ENCODE results near the gene TRIP13.

The TRIP13 gene

DNA sequence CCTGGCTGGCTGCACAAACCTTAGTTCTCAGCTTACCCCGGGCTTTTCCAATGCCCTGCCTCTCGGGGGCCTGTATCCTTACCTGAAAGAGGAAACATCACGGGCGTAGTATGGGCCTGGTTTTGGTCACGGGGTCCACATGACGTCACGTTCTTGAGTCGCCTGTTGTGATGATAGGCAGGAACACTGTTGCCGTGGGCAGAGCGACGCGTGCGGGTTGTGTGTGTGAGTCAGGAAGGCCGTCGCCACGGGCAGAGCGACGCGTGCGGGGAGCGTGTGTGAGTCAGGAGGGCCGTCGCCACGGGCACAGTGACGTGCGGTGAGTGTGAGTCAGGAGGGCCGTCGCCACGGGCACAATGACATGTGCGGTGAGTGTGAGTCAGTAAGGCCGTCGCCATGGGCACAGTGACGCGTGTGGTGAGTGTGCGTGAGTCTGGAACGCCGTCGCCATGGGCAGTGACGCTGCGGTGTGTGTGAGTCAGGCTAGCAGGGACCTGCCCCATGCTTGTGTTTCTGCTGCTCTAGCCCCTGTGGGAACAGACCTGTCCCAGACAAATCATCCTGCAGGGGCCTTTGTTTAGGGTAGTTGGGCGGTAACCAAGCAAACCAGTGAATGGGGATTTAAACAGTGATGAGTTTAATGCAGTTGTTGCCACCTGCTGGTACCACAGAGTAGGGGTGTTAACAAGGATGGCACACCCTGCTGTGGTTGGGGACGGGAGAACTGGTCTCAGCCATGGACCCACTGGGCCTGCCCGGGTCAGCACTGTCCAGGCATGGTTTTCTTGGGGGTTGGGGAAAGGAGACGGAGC, 19.8 kb downstream of the TRIP13 start:
- no peak overlapping the region for H3K4me3 ChIP-seq (ENCODE audit: low read depth, low read length)
- POLR2A ChIA-PET, result interaction anchor here (0.5 to 0.9 kb wide), 2 partner anchors 19 to 416 kb away, joined by 3 read pairs; partner anchors contain the start of gene TRIP13
- H3K4me1 ChIP-seq (ENCODE audit: control insufficient read depth, insufficient read depth, low read length), result no peaks in the 10 kb centered on the region
- no peak overlapping the region for H3K27ac ChIP-seq (ENCODE audit: extremely low read depth, low read depth, low read length)
- CTCF ChIA-PET, result interaction anchor here (0.5 to 1.5 kb wide), 8 partner anchors 11 to 767 kb away, joined by 3 to 6 read pairs (median 4); no protein-coding TSS in a partner anchor
- peaks cover 51 to 96% of the 10 kb centered on the region in 2 experiments for H3K36me3 ChIP-seq (ENCODE audit: control insufficient read depth in 2 of 2, insufficient read depth in 1 of 2, low read length in 2 of 2)
- no peaks in the 10 kb centered on the region for H3K9me3 ChIP-seq (ENCODE audit: control insufficient read depth, insufficient read depth, low read depth, low read length)
- TF ChIP-seq ZNF239 (tag by site-specific recombination; IDR thresholded peaks at IDR 0.05), result no peak
- no peak for TF ChIP-seq ZNF792 (tag by site-specific recombination; IDR thresholded peaks at IDR 0.05)
- no peak for TF ChIP-seq SCRT2 (tag by site-specific recombination; IDR thresholded peaks at IDR 0.05)
- peak; percentile 70 for TF ChIP-seq ZBTB21 (tag by site-specific recombination; IDR thresholded peaks at IDR 0.05)
- TF ChIP-seq ZNF596 (tag by site-specific recombination; IDR thresholded peaks at IDR 0.05), result no peak
- TF ChIP-seq ATF2 (tag by site-specific recombination; IDR thresholded peaks at IDR 0.05; ENCODE audit: low read depth), result 0 out of 2 replicates have a peak, but pooled peaks have one; percentile 12
- TF ChIP-seq ZNF785 (tag by site-specific recombination; IDR thresholded peaks at IDR 0.05), result no peak
- TF ChIP-seq ZNF501 (tag by site-specific recombination; IDR thresholded peaks at IDR 0.05), result no peak
- TF ChIP-seq, protein P1, sequence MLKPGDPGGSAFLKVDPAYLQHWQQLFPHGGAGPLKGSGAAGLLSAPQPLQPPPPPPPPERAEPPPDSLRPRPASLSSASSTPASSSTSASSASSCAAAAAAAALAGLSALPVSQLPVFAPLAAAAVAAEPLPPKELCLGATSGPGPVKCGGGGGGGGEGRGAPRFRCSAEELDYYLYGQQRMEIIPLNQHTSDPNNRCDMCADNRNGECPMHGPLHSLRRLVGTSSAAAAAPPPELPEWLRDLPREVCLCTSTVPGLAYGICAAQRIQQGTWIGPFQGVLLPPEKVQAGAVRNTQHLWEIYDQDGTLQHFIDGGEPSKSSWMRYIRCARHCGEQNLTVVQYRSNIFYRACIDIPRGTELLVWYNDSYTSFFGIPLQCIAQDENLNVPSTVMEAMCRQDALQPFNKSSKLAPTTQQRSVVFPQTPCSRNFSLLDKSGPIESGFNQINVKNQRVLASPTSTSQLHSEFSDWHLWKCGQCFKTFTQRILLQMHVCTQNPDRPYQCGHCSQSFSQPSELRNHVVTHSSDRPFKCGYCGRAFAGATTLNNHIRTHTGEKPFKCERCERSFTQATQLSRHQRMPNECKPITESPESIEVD (tag by site-specific recombination; IDR thresholded peaks at IDR 0.05), result no peak
- TF ChIP-seq ZNF830 (tag by site-specific recombination; IDR thresholded peaks at IDR 0.05; ENCODE audit: low read depth), result no peak
- TF ChIP-seq ZNF19 (tag by site-specific recombination; IDR thresholded peaks at IDR 0.05; ENCODE audit: low read depth), result no peak
- TF ChIP-seq ZFP3 (tag by site-specific recombination; IDR thresholded peaks at IDR 0.05; ENCODE audit: low read depth), result no peak
- no peak for TF ChIP-seq ZFHX2 (tag by site-specific recombination; conservative IDR thresholded peaks at IDR 0.05)
- TF ChIP-seq PRDM1 (tag by site-specific recombination; IDR thresholded peaks at IDR 0.05), result no peak
- TF ChIP-seq ZNF274 (IDR thresholded peaks at IDR 0.05; ENCODE audit: low read length), result no peak
- no peak for TF ChIP-seq ZNF274 (tag by site-specific recombination; IDR thresholded peaks at IDR 0.05; ENCODE audit: borderline replicate concordance)
- no peak for TF ChIP-seq ZNF114 (tag by site-specific recombination; IDR thresholded peaks at IDR 0.05)
- peak; percentile 47; the same call in 1 of the 2 replicates for TF ChIP-seq ZNF629 (tag by site-specific recombination; IDR thresholded peaks at IDR 0.05)
- no peak for TF ChIP-seq GLIS2 (tag by site-specific recombination; IDR thresholded peaks at IDR 0.05)
- TF ChIP-seq KLF1 (tag by site-specific recombination; IDR thresholded peaks at IDR 0.05), result 0 out of 2 replicates have a peak, but pooled peaks have one; percentile 17
- TF ChIP-seq ZNF211 (tag by site-specific recombination; IDR thresholded peaks at IDR 0.05; ENCODE audit: low read depth), result no peak
- no peak for TF ChIP-seq ZNF140 (tag by site-specific recombination; IDR thresholded peaks at IDR 0.05)
- TF ChIP-seq ZNF529 (tag by site-specific recombination; IDR thresholded peaks at IDR 0.05; ENCODE audit: insufficient replicate concordance), result no peak
- no peak for TF ChIP-seq HOXC10 (CRISPR knock-in tag; IDR thresholded peaks at IDR 0.05)
- peak; percentile 9; the same call in 1 of the 2 replicates for TF ChIP-seq ZNF654 (tag by site-specific recombination; IDR thresholded peaks at IDR 0.05; ENCODE audit: low read depth)
- no peak for TF ChIP-seq SP7 (tag by site-specific recombination; IDR thresholded peaks at IDR 0.05)
- no peak for TF ChIP-seq GLI4 (tag by site-specific recombination; IDR thresholded peaks at IDR 0.05)
- TF ChIP-seq ZNF354C (tag by site-specific recombination; IDR thresholded peaks at IDR 0.05; ENCODE audit: borderline replicate concordance, low read depth), result no peak
- no peak for TF ChIP-seq REST (tag by site-specific recombination; IDR thresholded peaks at IDR 0.05)
- TF ChIP-seq MZF1 (tag by site-specific recombination; IDR thresholded peaks at IDR 0.05; ENCODE audit: borderline replicate concordance), result peak; percentile 94; the same call in 1 of the 2 replicates

Measured in HEK293 (cell line).